ENCODE measurements around the gene IGFBP7. TPM values are rescaled to one million over a fixed set of nuclear protein-coding genes. Genes with fewer than 3 reads are reported as not detected.

The IGFBP7 gene, protein sequence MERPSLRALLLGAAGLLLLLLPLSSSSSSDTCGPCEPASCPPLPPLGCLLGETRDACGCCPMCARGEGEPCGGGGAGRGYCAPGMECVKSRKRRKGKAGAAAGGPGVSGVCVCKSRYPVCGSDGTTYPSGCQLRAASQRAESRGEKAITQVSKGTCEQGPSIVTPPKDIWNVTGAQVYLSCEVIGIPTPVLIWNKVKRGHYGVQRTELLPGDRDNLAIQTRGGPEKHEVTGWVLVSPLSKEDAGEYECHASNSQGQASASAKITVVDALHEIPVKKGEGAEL
- total RNA-seq (2014; rRNA removed; shearing (Covaris generic)) (not detected in 2 replicates), total RNA-seq (2022) (not detected in 2 replicates), Bru-seq, nascent RNA (percentile 5 among the genes with signal in this experiment), BruChase-seq, experiment 1, labeled RNA remaining after a 6-hour chase (percentile 2 among the genes with signal in this experiment), BruChase-seq, experiment 2, labeled RNA remaining after a 2-hour chase (not detected)
- long read RNA-seq = 0 reads

DNA sequence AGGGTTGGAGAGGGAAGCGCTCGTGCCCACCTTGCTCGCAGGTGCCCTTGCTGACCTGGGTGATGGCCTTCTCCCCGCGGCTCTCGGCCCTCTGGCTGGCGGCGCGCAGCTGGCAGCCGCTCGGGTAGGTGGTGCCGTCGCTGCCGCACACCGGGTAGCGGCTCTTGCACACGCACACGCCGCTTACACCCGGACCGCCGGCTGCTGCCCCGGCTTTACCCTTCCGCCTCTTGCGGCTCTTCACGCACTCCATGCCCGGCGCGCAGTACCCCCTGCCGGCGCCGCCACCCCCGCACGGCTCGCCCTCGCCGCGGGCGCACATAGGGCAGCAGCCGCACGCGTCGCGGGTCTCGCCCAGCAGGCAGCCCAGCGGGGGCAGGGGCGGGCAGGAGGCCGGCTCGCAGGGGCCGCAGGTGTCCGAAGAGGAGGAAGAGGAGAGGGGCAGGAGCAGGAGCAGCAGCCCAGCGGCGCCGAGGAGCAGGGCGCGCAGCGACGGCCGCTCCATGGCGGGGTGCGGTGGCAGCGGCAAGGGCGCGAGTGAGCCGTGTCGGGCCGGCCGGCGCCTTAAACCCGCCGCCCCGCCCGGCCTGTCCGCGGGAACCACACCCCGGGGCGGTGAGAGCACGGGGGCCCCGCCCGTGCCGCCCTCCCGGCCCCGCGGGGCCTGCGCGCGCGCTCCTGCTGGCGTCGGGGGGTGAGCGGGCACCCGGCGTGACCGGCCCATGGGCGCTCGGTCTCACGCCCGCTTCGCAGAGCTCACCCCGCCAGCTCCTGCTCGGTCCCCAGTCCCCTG is at the start of gene IGFBP7:
Gene IGFBP7 (minus strand): TSS at position 539 of the 793 bp plus-strand sequence. CDS start 34 bp downstream, at position 505.
- H3K9me3 ChIP-seq (ENCODE audit: low read length) = no peaks in the 10 kb centered on the region
- no peaks in the 10 kb centered on the region for H4K20me1 ChIP-seq (ENCODE audit: insufficient read depth, low read length)
- ChIA-PET POLR2A (no interaction called here), CTCF (ENCODE audit: unreplicated experiment) (no interaction called here)
- no peaks in the 10 kb centered on the region for H3K79me2 ChIP-seq (ENCODE audit: insufficient read depth, low read depth, low read length)
- no peak within 1 kb of the TSS for H3K4me2 ChIP-seq (ENCODE audit: low read length)
- no peaks in the 10 kb centered on the region for H3K36me3 ChIP-seq (ENCODE audit: insufficient read depth, low read length)
- intact Hi-C loops (cut with micrococcal nuclease; ENCODE audit: unreplicated experiment) = no loop called here
- no TSS peak for BruUV-seq (replicated peaks)
- no peaks in the 10 kb centered on the region for H3K9me2 ChIP-seq (ENCODE audit: insufficient read depth, low read length)
- H3K4me1 ChIP-seq (ENCODE audit: insufficient read depth, low read length, poor library complexity, severe bottlenecking) = no peaks in the 10 kb centered on the region
- no peak for DNase-seq (ENCODE audit: low spot score)
- H2AFZ ChIP-seq (ENCODE audit: low read length) = no peak within 1 kb of the TSS
- no peak within 1 kb of the TSS for H3K27ac ChIP-seq (ENCODE audit: low read depth, low read length, poor library complexity, severe bottlenecking)
- no peak within 1 kb of the TSS for H3K4me3 ChIP-seq (ENCODE audit: low read depth, low read length, poor library complexity, severe bottlenecking)
- TF ChIP-seq, protein P1, sequence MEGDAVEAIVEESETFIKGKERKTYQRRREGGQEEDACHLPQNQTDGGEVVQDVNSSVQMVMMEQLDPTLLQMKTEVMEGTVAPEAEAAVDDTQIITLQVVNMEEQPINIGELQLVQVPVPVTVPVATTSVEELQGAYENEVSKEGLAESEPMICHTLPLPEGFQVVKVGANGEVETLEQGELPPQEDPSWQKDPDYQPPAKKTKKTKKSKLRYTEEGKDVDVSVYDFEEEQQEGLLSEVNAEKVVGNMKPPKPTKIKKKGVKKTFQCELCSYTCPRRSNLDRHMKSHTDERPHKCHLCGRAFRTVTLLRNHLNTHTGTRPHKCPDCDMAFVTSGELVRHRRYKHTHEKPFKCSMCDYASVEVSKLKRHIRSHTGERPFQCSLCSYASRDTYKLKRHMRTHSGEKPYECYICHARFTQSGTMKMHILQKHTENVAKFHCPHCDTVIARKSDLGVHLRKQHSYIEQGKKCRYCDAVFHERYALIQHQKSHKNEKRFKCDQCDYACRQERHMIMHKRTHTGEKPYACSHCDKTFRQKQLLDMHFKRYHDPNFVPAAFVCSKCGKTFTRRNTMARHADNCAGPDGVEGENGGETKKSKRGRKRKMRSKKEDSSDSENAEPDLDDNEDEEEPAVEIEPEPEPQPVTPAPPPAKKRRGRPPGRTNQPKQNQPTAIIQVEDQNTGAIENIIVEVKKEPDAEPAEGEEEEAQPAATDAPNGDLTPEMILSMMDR (conservative IDR thresholded peaks at IDR 0.05; ENCODE audit: low read length) = no peak
- TF ChIP-seq EZH2phosphoT487 (IDR thresholded peaks at IDR 0.05; ENCODE audit: borderline replicate concordance, low read depth, low read length) = no peak

DNA sequence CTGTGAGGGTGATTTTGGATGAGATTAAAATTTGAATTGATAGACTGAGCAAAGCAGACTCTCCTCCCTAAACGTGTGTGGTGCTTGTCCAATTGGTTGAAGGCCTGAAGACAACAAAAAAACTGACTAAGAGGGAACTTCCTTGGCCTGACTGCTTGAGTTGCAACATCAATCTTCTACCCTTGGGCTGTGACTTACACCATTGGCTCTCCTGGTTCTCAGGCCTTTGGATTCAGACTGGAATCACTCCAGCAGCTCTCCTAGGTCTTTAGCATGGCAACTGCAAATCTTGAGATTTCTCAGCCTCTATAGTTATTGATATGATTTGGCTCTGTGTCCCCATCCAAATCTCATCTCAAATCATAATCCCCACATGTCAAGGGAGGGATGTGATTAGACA is 49.7 kb upstream of the IGFBP7 start:
- TF ChIP-seq, protein P1 (conservative IDR thresholded peaks at IDR 0.05; ENCODE audit: low read length) = no peak
- no peak for TF ChIP-seq EZH2phosphoT487 (IDR thresholded peaks at IDR 0.05; ENCODE audit: borderline replicate concordance, low read depth, low read length)
- H3K4me2 ChIP-seq (ENCODE audit: low read length) = no peak overlapping the region
- H3K9me3 ChIP-seq (ENCODE audit: low read length) = no peaks in the 10 kb centered on the region
- no peak overlapping the region for H3K4me3 ChIP-seq (ENCODE audit: low read depth, low read length, poor library complexity, severe bottlenecking)
- H2AFZ ChIP-seq (ENCODE audit: low read length) = no peak overlapping the region
- H3K4me1 ChIP-seq (ENCODE audit: insufficient read depth, low read length, poor library complexity, severe bottlenecking) = no peaks in the 10 kb centered on the region
- no TSS peak for BruUV-seq (replicated peaks)
- CTCF ChIA-PET (ENCODE audit: unreplicated experiment) = no interaction called here
- POLR2A ChIA-PET = no interaction called here
- H3K79me2 ChIP-seq (ENCODE audit: insufficient read depth, low read depth, low read length) = no peaks in the 10 kb centered on the region
- intact Hi-C loops (cut with micrococcal nuclease; ENCODE audit: unreplicated experiment) = loop anchor here (5.0 kb wide), 1 partner anchor 267 kb away; no protein-coding TSS in a partner anchor
- no peak for DNase-seq (ENCODE audit: low spot score)
- H4K20me1 ChIP-seq (ENCODE audit: insufficient read depth, low read length) = no peaks in the 10 kb centered on the region
- H3K27ac ChIP-seq (ENCODE audit: low read depth, low read length, poor library complexity, severe bottlenecking) = no peak overlapping the region
- H3K36me3 ChIP-seq (ENCODE audit: insufficient read depth, low read length) = no peaks in the 10 kb centered on the region
- no peaks in the 10 kb centered on the region for H3K9me2 ChIP-seq (ENCODE audit: insufficient read depth, low read length)
